HG03558 (cell line): ENCODE results near the gene KIF1B.
"Not testable (repeated sequence)": the region's sequence is repeated elsewhere in the genome, so short reads cannot be mapped to it uniquely, and the experiment has no call there.

ENCODE experiments used
- ATAC-seq: cut with Tn5 transposase; IDR thresholded peaks from one replicate; pipeline ENCODE4 v1.9.1; 2021; ENCODE audit warnings: moderate number of reproducible peaks; ENCODE audit not compliant: unreplicated experiment; ENCODE audit errors: extremely low read depth

KIF1B gene

DNA sequence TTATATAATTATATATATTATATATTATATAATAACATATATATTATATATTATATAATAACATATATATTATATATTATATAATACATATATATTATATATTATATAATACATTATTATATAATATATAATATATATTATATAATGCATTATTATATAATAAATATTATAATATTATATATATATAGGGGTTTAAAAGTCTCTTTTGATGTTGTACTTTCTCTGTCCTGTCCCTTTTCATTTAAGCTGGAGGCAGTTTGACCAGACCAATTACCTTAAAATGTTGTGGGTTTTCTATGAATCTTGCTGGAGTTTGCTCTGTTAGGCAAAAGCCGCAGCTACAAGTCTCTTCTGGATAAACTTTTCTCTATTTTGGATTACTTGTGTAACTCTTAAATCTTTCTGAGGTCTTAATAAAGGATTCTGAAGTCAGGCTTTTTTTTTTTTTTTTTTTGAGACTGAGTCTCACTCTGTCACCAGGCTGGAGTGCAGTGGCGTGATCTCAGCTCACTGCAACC lies 22.2 kb upstream of the KIF1B start:
- no peak for ATAC-seq

DNA sequence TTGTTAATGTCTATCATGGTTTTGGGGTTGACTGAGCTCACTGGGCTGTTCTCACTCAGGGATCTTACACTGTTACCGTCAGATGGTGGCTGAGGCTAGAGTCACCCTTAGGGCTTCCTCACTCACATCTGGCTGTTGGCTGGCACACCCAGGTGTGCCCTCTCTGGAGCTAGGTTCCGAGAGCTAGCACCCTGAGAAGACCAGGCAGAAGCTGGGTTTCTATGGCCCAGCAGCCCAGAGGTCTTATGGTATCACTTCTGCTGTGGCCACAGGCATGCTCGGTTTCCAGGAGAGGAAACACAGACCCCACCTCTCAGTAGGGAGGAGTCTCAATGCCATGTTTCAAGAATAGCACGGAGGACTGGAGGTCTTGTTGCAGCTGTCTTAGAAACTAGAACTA lies 20.7 kb upstream of the KIF1B start:
- no peak for ATAC-seq

DNA sequence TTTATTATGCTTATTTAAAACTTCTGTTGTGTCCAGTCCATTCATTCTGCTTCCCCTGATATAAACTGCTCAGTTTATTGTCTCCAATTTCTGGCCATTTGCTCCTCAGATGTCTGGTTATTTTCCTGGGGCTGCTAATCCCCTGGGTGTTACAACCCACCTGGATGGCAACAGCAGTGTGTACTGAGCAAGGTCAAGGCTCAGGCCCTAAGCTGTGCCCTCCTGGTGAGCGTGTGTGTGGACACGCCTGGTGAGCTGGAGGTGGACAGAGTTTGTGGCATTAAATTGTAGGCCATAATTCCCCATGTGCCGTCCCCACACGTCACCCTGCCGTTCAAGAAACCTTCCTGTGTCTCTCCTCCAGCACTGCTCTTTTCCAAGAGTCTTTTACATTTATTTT lies 18.1 kb upstream of the KIF1B start:
- ATAC-seq: no peak

DNA sequence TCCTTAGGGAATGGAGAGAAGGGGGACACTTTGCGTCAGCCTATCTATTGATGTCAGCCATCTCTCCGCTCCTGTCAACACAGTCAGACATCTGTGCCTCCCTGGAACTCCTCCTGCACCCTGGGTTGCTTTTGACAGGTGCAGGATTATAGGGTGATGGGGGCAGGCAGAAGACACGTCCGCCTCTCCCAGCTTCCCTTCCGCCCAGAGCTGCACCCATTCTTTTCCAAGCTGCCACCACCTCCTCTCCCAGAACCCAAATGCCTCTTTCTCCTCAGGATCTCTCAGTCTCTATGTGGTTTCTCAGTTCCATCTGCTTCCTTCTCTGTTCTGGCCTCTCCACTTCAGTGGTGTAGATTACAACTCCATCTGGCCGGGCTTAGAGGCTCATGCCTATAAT lies 17.1 kb upstream of the KIF1B start:
- ATAC-seq: no peak

DNA sequence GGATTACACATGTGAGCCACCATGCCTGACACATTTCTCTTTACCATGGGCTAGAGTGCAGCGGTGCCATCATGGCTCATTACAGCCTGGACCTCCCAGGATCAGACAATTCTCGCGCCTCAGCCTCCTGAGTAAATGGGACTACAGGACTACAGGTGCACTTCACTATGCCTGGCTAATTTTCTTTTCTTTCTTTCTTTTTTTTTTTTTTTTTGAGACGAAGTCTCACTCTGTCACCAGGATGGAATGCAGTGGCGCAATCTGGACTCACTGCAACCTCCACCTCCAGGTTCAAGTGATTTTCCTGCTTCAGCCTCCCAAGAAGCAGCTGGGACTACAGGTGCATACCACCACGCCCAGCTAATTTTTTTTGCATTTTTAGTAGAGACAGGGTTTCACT lies 14.8 kb upstream of the KIF1B start:
- ATAC-seq: no peak

DNA sequence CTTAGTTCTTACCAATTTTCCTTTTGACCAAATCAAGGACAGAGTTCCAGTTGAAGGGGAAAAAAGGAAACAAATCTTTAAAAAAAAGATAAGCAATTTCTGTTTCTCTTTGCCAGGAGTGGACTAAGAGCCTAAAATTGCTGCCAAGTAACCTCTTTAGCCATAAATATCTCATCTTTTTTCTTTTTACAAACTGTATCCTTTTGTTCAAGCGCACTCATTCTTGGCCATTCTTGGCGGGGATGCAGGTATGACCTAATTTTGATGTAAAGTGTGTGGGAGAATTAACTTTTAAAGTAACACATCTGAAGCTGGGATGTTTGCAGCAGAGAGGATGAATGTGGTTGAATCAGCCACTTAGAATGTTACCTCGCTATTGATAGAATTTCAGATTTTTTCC lies 13.4 kb upstream of the KIF1B start:
- no peak for ATAC-seq

DNA sequence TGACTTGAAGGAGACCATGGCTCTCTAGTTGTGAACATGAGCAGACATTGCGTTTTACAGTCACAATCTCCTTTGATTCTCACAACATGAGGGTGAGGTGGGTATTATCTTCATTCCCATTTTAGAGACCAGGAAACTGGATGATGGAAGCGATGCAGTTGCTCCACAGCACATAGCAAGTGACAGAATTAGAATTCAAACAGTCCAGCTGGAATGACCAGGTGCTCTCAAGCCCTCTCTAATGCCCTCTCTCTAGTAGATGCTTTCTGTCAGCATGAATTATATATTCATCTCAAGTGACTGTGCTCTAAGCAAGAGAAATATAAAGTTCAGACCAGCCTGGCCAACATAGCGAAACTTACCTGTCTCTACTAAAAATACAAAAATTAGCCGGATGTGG lies 9.8 kb upstream of the KIF1B start:
- ATAC-seq: no peak

DNA sequence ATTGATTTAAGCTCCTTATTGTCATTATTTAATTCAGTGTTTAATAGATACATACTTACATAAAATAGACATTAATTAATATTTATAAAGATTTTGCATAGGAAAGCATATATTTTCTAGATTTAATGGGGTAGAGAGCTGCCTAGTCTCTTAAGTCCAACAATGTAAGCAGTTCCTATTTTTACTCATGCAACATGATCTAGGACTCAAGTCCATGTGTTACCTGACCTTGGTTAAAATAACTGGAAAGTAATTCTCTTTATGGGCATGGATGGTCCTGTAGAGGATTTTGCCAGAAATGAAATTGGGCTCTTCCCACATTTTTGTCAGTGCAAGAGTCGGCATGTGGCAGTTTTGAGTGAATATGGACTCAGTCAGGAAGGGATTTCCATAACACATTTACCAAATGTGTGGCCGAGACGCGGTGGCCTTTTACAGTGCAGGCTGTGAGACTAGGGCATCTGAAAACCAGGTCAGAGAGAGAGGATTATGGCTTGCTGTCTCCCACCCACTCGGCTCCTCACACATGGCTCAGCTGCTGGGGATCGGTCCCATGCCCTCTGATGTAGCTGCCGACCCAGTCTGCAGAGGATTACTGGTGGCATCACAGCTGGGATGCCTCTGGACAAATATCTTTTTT lies 6.2 kb upstream of the KIF1B start:
- no peak for ATAC-seq

DNA sequence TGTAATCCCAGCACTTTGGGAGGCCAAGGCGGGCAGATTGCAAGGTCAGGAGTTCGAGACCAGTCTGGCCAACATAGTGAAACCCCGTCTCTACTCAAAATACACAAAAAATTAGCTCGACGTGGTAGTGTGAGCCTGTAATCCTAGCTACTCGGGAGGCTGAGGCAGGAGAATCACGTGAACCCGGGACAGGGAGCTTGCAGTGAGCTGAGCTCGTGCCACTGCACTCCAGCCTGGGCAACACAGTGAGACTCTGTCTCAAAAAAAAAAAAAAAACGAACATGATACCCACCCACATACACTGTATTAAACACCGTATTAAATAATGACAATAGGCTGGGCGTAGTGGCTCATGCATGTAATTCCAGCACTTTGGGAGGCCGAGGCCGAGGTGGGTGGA lies 5.2 kb upstream of the KIF1B start:
- not testable (repeated sequence) for ATAC-seq

DNA sequence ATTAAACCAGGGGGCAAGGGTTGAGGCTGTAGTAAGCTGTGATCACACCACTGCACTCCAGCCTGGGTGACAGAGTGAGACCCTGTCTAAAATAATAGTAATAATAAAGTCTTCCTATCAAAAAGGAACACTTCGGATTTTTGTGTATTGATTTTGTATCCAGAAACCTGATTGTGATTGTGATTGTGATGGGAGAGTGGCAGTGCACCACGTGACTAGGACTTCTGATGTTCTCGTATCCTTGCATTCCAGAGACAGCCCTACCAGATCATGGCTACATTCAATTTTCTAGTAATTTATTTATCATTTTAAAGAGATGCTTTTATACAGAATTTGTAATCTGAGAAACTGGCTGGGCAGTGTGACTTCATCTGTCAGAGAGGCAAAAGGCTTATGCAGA lies 2.6 kb upstream of the KIF1B start:
- no peak for ATAC-seq

DNA sequence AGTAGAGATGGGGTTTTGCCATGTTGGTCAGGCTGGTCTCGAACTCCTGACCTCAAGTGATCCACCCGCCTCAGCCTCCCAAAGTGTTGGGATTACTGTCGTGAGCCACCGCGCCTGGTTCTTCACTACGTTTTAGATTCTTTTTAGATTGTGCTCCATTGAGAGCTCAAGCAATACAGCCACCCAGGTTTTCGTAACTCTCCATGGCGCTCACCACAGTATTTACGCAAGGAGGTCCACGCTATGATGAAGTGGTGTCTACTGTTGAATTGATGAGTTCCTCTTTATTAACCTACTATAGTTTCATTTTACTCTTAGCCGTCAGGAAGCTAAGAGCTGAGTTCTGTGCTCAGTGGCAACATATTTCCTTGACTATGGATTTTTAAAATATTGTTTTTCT lies 1.8 kb upstream of the KIF1B start:
- ATAC-seq: no peak

DNA sequence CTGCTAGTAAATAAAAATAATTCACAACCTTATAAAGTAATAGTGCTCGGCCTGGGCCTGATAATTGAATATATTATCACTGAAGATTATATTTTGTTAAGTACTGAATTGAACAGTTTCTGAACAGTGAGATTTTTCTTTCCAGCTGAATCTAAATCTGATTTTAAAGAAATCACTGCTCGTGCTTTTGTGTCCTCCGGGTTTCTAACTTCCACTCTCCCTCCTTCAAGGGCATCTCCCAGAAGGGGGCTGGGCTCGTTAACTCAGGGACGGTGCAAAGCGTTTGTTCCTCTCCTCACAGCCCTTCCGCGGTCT lies 823 bp upstream of the KIF1B start:
- no peak for ATAC-seq

DNA sequence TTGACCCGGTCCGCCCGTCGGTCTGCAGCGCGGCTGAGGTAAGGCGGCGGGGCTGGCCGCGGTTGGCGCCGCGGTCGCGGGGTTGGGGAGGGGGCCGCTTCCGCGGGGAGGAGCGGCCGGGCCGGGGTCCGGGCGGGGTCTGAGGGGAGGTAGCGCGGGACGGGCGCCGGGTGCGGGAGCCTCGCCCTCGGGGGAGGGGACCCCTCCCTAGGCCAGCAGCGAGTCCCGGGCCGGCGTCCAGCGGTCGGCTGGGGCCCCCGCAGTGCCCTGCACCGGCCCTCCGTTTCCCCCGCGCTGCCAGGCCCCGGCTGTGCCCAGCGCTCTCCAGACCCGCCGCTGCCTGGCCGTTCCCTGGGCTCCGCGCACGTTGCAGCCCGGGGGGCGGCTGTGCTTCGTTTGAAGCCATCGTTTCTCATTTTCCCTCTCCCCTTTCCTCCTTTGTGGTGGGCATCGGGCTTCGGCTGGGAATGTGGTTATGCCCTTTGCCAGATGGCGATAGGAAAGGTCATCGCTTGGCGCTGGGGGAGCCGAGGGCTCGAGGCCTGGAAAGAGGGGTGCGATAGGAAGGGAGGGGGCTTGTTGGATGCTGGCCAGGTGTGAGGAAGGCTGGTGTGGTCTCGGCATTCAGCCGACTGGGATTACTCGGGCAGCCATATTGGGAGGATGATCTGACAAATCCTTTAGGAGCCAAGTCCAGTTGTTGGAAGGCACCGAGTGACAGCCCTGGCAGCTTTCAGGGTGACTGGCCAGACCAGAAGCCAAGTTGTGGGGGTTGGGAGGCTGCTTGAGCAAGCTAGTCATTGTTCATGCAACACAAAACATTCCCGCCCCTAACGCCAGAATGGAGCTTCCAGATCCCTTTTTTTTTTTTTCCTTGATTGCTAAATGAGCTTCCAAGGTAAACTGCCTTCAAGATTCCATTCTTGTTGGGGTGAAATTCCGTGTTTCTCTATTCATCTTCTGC lies 753 bp downstream of the KIF1B start:
- no peak for ATAC-seq

DNA sequence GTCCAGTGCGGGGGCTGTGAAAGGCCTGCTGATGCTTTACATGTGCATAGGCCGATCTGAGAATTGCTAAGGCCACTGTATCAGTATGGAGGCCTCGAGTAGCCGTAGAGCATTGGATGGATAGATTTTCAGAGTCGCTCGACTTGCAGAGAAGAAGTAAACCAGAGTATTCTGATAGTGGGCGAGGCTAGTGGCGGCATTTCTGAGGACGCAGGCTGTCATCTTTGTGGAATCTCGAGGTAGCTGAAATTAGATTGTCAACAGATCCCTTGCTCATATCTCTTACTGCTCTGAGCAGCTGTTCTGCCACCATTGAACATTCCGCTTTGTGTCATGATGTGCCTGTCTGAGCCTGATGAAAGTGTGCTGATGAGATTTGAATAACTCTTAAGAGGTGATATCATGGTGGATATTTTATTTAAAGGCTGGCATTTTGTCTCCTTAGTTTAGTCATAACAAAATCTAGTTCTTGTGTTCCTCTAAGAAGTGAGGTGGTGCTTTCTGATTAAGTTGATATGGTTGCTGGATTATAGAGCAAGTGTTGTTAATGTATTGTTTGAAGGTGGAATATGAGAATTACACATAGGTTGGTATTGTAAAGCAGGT lies 1.5 kb downstream of the KIF1B start:
- no peak for ATAC-seq

DNA sequence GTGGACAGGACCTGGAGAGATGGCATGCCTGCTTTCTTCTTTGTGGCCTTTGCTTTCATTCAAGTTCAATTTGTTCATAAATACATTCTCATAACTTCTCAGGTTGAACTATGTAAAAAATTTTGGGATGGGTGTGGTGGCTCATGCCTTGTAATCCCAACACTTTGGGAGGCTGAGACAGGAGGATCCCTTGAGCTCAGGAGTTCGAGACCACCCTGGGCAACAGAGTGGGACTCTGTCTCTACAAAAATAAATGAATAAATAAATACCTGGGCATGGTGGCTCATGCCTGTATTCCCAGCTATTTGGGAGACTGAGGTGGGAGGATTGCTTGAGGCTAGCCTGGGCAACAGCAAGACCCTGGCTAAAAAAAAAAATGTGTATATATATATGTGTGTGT lies 2.1 kb downstream of the KIF1B start:
- no peak for ATAC-seq

DNA sequence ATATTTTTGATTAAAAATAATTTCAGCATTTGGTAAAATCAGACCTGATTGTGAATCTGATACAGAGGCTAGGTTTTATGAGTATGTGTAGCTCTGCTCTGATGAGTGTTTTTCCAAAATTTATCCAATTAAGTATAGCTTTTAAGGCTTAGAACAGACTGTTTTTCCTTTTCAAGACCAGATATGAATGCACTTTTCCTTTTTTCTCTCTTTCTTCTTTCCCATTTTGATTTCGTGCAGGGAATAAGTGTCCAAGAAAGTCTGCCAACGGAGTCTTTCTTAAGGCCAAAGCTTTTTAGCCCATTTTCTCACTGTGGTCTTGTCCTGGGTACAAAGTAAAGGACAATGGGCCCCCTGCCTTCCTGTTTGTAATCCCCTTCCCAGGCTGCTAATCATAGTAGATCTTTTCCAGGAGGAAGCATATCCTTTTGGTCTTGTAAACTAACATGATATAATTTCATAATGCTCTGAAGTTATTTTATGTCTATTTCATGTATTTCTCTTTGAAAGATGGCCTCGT lies 2.9 kb downstream of the KIF1B start:
- ATAC-seq: no peak

DNA sequence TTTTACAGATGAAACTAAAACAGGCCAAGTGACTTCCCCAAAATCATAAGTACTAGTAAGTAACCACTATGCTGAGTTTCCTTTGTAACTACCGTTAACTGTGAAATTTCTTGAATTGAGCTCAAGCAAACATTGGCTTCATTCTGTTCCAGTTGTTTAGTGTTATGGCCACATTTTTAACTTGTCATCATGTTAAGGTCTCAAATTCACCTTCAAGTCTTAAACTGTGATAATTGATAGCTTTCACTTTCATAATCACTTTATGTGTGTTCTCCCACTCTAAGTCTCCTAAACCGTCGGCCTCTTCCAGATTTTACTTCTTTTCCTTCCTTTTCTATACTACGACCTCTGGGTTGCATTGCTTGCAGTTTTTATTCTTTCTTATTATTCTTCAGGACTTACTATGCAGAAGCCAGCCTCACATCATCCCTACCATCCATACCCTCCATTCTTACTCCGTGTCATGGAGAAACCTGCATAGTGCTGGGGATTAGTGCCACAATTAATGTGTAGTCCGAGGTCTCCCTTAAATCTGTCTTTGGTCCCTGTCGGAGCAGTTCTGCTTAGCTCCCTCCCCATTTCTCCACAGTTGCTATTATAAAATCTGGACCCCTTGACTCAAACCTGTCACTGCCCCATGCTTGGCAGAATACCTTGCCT lies 5.8 kb downstream of the KIF1B start:
- ATAC-seq: no peak

DNA sequence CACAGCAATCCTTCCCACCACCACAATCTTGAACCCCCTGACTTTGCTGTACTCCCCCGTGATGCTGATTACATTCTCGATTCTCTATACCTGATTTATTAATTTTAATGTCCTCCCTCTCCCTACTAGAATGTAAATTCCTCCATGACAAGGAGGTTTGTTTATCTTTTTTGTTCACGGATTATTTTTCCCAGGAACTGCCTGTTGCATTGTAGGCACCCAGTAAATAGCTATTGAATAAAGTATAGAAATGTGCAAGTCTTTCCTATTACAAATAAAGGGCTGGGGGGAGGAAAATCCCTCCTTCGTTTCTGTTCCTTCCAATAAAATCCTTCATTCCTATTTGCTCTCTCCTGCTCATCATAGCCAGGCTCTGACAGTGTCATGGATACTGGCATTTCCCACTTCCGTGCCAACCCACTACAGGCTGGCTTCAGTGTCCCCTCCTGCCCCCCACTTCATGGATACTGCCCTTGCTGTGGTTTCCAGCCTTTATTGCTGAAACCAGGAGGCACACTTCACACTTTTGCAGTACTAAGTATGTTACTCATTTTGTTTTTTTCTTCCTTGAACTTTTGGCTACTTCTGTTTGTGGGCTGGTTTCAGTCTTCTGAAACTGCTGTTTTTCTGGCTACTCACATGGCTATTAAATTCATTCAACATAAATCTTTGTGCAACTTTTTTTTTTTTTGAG lies 7.5 kb downstream of the KIF1B start:
- ATAC-seq: no peak

DNA sequence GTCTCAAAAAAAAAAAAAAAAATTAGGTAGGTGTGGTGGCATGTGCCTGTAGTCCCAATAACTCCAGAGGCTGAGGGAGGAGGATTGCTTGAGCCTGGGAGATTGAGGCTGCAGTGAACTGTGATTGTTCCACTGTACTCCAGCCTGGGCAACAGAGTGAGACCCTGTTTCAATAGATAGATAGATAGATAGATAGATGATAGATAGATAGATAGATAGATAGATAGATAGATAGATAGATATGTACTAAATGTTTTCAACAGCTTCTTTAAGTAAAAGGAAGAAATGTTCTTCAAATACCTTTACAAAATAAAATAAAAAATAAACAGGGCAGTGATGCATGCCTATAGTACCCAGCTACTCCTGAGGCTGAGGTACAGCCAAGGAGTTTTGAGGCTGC lies 9.8 kb downstream of the KIF1B start:
- no peak for ATAC-seq

DNA sequence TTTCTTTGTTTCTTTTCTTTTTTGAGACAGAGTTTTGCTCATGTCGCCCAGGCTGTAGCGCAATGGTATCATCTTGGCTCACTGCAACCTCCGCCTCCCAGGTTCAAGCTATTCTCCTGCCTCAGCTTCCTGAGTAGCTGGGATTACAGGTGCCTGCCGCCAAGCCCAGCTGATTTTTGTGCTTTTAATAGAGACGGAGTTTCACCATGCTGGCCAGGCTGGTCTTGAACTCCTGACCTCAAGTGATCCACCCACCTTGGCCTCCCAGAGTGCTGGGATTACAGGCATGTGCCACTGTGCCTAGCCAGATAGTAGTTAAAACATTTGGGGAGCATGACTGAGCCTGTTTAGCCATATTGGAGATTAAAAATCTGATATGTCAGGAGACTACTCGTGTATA lies 10.3 kb downstream of the KIF1B start:
- ATAC-seq: not testable (repeated sequence)
